Measurements from ENCODE around the gene MRPS30. TPM values are rescaled to one million over a fixed set of nuclear protein-coding genes. Genes with fewer than 3 reads are reported as not detected.
"Not testable (repeated sequence)": the region's sequence is repeated elsewhere in the genome, so short reads cannot be mapped to it uniquely, and the experiment has no call there.

MRPS30 gene
- total RNA-seq (10 to 100 TPM; 63.9 to 68.5 TPM), polyA plus RNA-seq (ENCODE audit: insufficient read depth, low read depth, low replicate concordance) (43.9 TPM)
- long read RNA-seq, donor 1, transcript MRPS30-202 (5 exons, 1,678 nt) = major isoform, 15 of 21 reads
- long read RNA-seq, donor 1, partial matches to known transcripts = 6 of 21 reads
- long read RNA-seq, donor 1, other reads (novel, unspliced or antisense) = 0 of 21 reads
- long read RNA-seq, donor 2, transcript MRPS30-202 (5 exons, 1,678 nt) = major isoform, 13 of 13 reads
- long read RNA-seq, donor 2, partial matches to known transcripts = 0 of 13 reads
- long read RNA-seq, donor 2, other reads (novel, unspliced or antisense) = 0 of 13 reads

- Histone ChIP-seq H3K4me1 (peaks cover 7% of the 10 kb centered on the region), H3K4me3 (peak within 1 kb of the TSS; percentile 80 to 98), H3K9me3 (no peaks in the 10 kb centered on the region), H3K27me3 (no peaks in the 10 kb centered on the region), H3K36me3 (ENCODE audit: low read depth, missing control alignments) (no peaks in the 10 kb centered on the region), H3K27ac (peak within 1 kb of the TSS; percentile 81 to 93)
- WGBS, 2 donors = 1% methylated on average over 41 to 46 of the region's 47 CpGs
- intact Hi-C loops (cut with DNase I; ENCODE audit: low total_unique reads) = no loop called here
- peak; percentile 98 for DNase-seq
- peak; percentile 42 for TF ChIP-seq POLR2A (IDR thresholded peaks at IDR 0.05)
- TF ChIP-seq, protein P1, sequence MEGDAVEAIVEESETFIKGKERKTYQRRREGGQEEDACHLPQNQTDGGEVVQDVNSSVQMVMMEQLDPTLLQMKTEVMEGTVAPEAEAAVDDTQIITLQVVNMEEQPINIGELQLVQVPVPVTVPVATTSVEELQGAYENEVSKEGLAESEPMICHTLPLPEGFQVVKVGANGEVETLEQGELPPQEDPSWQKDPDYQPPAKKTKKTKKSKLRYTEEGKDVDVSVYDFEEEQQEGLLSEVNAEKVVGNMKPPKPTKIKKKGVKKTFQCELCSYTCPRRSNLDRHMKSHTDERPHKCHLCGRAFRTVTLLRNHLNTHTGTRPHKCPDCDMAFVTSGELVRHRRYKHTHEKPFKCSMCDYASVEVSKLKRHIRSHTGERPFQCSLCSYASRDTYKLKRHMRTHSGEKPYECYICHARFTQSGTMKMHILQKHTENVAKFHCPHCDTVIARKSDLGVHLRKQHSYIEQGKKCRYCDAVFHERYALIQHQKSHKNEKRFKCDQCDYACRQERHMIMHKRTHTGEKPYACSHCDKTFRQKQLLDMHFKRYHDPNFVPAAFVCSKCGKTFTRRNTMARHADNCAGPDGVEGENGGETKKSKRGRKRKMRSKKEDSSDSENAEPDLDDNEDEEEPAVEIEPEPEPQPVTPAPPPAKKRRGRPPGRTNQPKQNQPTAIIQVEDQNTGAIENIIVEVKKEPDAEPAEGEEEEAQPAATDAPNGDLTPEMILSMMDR (IDR thresholded peaks at IDR 0.05) = peak in 2 of 3 experiments; percentile 34 to 48
Observed at GRCh38 chr5:44808435-44809214, at the start of gene MRPS30. Gene MRPS30 (plus strand): TSS chr5:44808947. CDS start chr5:44808963, 16 bp downstream.

- Histone ChIP-seq H3K4me3 (no peak overlapping the region), H3K36me3 (ENCODE audit: low read depth, missing control alignments) (no peaks in the 10 kb centered on the region), H3K9me3 (no peaks in the 10 kb centered on the region), H3K27ac (no peak overlapping the region), H3K4me1 (no peaks in the 10 kb centered on the region), H3K27me3 (no peaks in the 10 kb centered on the region)
- intact Hi-C loops (cut with DNase I; ENCODE audit: low total_unique reads) = no loop called here
- WGBS, 2 donors = 78 to 83% methylated on average over 2 of the region's 2 CpGs
- no peak for DNase-seq
- TF ChIP-seq POLR2A (IDR thresholded peaks at IDR 0.05) = no peak
- TF ChIP-seq, protein P1 (IDR thresholded peaks at IDR 0.05) = no peak
Observed at GRCh38 chr5:44769200-44769876, 39.4 kb upstream of the MRPS30 start.

DNA sequence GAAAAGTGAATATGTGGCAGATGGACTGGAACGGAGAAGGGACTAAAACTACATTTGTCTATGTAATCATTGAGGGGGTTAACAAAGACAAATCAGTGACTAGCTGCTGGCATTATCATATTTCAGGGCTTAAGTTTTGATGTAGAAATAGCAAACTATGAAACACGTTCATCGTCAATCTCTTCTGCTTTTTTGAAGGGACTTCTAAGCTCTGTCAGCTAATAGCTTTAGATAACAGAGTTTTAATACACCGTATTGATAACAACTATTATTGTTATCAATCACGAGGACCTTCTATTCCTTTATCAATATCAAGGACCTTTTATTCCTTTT, 38.9 kb upstream of the MRPS30 start:
- TF ChIP-seq, protein P1 (IDR thresholded peaks at IDR 0.05) = no peak
- TF ChIP-seq POLR2A (IDR thresholded peaks at IDR 0.05) = no peak

GRCh38 chr5:44770780-44771717, 37.7 kb upstream of the MRPS30 start:
- Histone ChIP-seq H3K4me1 (no peaks in the 10 kb centered on the region), H3K27me3 (no peaks in the 10 kb centered on the region), H3K36me3 (ENCODE audit: low read depth, missing control alignments) (no peaks in the 10 kb centered on the region), H3K27ac (no peak overlapping the region), H3K4me3 (no peak overlapping the region), H3K9me3 (no peaks in the 10 kb centered on the region)
- intact Hi-C loops (cut with DNase I; ENCODE audit: low total_unique reads) = no loop called here
- TF ChIP-seq, protein P1 (IDR thresholded peaks at IDR 0.05) = no peak
- TF ChIP-seq POLR2A (IDR thresholded peaks at IDR 0.05) = no peak
- WGBS, 2 donors = 57 to 66% methylated on average over 6 of the region's 6 CpGs
- DNase-seq = no peak

More for the DNA sequence above, 38.9 kb upstream of the MRPS30 start:
- no peaks in the 10 kb centered on the region for H3K4me1 ChIP-seq
- no peaks in the 10 kb centered on the region for H3K36me3 ChIP-seq (ENCODE audit: low read depth, missing control alignments)
- H3K9me3 ChIP-seq = no peaks in the 10 kb centered on the region
- 76 to 80% methylated on average over 5 of the region's 5 CpGs for WGBS, 2 donors
- DNase-seq = no peak
- no peaks in the 10 kb centered on the region for H3K27me3 ChIP-seq
- intact Hi-C loops (cut with DNase I; ENCODE audit: low total_unique reads) = no loop called here
- no peak overlapping the region for H3K27ac ChIP-seq
- no peak overlapping the region for H3K4me3 ChIP-seq

GRCh38 chr5:44772397-44772796, 36.4 kb upstream of the MRPS30 start:
- H3K9me3 ChIP-seq; intact Hi-C loops (cut with DNase I; ENCODE audit: low total_unique reads); H3K27me3 ChIP-seq; H3K4me3 ChIP-seq; DNase-seq; H3K27ac ChIP-seq; H3K36me3 ChIP-seq (ENCODE audit: low read depth, missing control alignments); H3K4me1 ChIP-seq: not testable (repeated sequence)
- 85 to 90% methylated on average over 11 of the region's 11 CpGs for whole genome bisulfite sequencing, 2 donors

Data from testis (tissue), 5 donors.